Peyer's patch (tissue), 4 donors: ENCODE data around the gene TDRD12.

ENCODE experiments used
- CTCF ChIP-seq, 6 experiments: fragments of 450-650 bp in 4 of 6; fragments of 200-600 bp in 2 of 6; sonication (generic) in 1 of 6; IDR thresholded peaks; one replicate each; pipeline ENCODE4 v1.5.1; 2017 to 2019; ENCODE audit warnings: antibody characterized with exemption in 6 of 6, mild to moderate bottlenecking in 3 of 6, moderate library complexity in 1 of 6
- POLR2A ChIP-seq, 2 donors: fragments of 450-650 bp; IDR thresholded peaks; one replicate each; pipeline ENCODE4 v1.5.1; 2017; ENCODE audit warnings: antibody characterized with exemption in 2 of 2, mild to moderate bottlenecking in 2 of 2, moderate library complexity in 2 of 2

GRCh38 chr19:32750441-32751055 lies 31.0 kb downstream of the TDRD12 start:
- no peak for TF ChIP-seq CTCF (IDR thresholded peaks at IDR 0.05)
- TF ChIP-seq POLR2A (IDR thresholded peaks at IDR 0.05): no peak
